Fibroblast of mammary gland (primary cell): ENCODE results near the gene DNAJB4.

Source experiments
- DNase-seq: peaks from one replicate; pipeline ENCODE4 v3.0.0-alpha.2; 2010; ENCODE audit warnings: low read depth
- H3K4me3 ChIP-seq: 2 replicates; pipeline ENCODE4 v1.5.1; 2011; ENCODE audit warnings: low read depth, mild to moderate bottlenecking, low read length, moderate library complexity; ENCODE audit not compliant: control insufficient read depth
- CTCF ChIP-seq: conservative IDR thresholded peaks from 2 replicates; pipeline ENCODE4 v1.5.1; 2011; ENCODE audit warnings: low read depth, low read length, inconsistent platforms; ENCODE audit not compliant: control insufficient read depth, insufficient read depth

The DNAJB4 gene

GRCh38 chr1:78032996-78033796 is 28.5 kb downstream of the DNAJB4 start:
- no peak for TF ChIP-seq CTCF
- DNase-seq: no peak
- no peak overlapping the region for H3K4me3 ChIP-seq

- H3K4me3 ChIP-seq: no peak overlapping the region
- DNase-seq: no peak
- no peak for TF ChIP-seq CTCF
Measured at GRCh38 chr1:78033797-78034172, 29.0 kb downstream of the DNAJB4 start.

- H3K4me3 ChIP-seq: no peak overlapping the region
- DNase-seq: peak; percentile 61
- no peak for TF ChIP-seq CTCF
Measured at GRCh38 chr1:78035121-78035520, 30.4 kb downstream of the DNAJB4 start.

- TF ChIP-seq CTCF: no peak
- H3K4me3 ChIP-seq: no peak overlapping the region
- no peak for DNase-seq
Measured at GRCh38 chr1:78036450-78036849, 31.7 kb downstream of the DNAJB4 start.

- H3K4me3 ChIP-seq: no peak overlapping the region
- peak; percentile 65 for DNase-seq
- no peak for TF ChIP-seq CTCF
Measured at GRCh38 chr1:78038071-78038470, 33.3 kb downstream of the DNAJB4 start.

- TF ChIP-seq CTCF: no peak
- H3K4me3 ChIP-seq: no peak overlapping the region
- DNase-seq: peak; percentile 70
Measured at GRCh38 chr1:78038491-78038939, 33.8 kb downstream of the DNAJB4 start.

GRCh38 chr1:78040484-78041089 is 35.8 kb downstream of the DNAJB4 start:
- DNase-seq: no peak
- TF ChIP-seq CTCF: no peak
- H3K4me3 ChIP-seq: no peak overlapping the region
